ENCODE measurements around the gene FGF14.

FGF14 gene

DNA sequence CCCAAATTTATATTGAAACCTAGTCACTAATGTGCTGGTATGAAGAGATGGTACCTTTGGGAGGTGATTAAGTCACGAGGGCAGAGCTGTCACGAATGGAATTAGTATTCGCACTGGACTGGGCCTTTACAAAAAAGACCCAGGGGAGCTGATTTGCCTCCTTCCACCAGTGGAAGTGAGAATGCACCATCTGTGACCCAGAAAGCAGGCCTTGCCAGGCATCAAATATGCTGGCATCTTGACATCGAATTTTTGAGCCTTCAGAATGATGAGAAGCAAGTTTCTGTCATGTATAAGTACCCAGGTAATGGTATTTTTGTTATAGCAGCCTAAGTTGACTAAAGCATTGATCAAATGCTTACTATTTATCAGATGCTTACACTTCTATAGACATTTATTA lies 373.6 kb downstream of the FGF14 start:
- no peaks in the 10 kb centered on the region for H3K27me3 Mint-ChIP-seq (ENCODE audit: low read depth)
- H3K36me3 Mint-ChIP-seq (ENCODE audit: low read depth) = no peaks in the 10 kb centered on the region
- TF ChIP-seq, protein P1, sequence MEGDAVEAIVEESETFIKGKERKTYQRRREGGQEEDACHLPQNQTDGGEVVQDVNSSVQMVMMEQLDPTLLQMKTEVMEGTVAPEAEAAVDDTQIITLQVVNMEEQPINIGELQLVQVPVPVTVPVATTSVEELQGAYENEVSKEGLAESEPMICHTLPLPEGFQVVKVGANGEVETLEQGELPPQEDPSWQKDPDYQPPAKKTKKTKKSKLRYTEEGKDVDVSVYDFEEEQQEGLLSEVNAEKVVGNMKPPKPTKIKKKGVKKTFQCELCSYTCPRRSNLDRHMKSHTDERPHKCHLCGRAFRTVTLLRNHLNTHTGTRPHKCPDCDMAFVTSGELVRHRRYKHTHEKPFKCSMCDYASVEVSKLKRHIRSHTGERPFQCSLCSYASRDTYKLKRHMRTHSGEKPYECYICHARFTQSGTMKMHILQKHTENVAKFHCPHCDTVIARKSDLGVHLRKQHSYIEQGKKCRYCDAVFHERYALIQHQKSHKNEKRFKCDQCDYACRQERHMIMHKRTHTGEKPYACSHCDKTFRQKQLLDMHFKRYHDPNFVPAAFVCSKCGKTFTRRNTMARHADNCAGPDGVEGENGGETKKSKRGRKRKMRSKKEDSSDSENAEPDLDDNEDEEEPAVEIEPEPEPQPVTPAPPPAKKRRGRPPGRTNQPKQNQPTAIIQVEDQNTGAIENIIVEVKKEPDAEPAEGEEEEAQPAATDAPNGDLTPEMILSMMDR (IDR thresholded peaks at IDR 0.05; ENCODE audit: unreplicated experiment in 3 of 3) = no peak
- no peak overlapping the region for H3K27ac Mint-ChIP-seq
- H3K4me1 Mint-ChIP-seq = no peaks in the 10 kb centered on the region
- no peak overlapping the region for H3K4me3 Mint-ChIP-seq
- no peaks in the 10 kb centered on the region for H3K9me3 Mint-ChIP-seq

DNA sequence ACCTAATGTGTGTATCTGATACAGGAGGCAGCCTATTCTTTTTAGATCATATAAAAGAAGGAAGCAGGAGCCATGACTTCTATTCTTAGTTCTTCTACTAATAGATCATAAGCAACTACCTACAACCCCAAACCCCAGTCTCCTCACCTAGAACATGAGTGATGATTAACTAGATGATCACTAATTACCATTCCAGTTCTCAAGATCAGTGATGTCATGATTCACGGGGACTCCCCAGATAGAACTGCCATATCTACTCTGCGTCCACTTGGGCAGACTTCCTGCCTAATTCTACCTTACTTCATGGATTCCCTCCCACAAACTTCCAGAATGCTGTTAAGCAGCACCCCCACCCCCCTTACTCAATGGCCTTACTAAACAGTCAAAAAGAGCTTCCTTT lies 380.1 kb downstream of the FGF14 start:
- no peak overlapping the region for H3K27ac Mint-ChIP-seq
- TF ChIP-seq, protein P1 (IDR thresholded peaks at IDR 0.05; ENCODE audit: unreplicated experiment in 3 of 3) = no peak
- H3K27me3 Mint-ChIP-seq (ENCODE audit: low read depth) = no peaks in the 10 kb centered on the region
- H3K4me3 Mint-ChIP-seq = no peak overlapping the region
- no peaks in the 10 kb centered on the region for H3K4me1 Mint-ChIP-seq
- peaks cover 5% of the 10 kb centered on the region for H3K36me3 Mint-ChIP-seq (ENCODE audit: low read depth)
- H3K9me3 Mint-ChIP-seq = peaks cover 22% of the 10 kb centered on the region

- Mint-ChIP-seq H3K9me3 (peaks cover 22% of the 10 kb centered on the region), H3K4me1 (no peaks in the 10 kb centered on the region), H3K36me3 (ENCODE audit: low read depth) (peaks cover 5% of the 10 kb centered on the region), H3K27me3 (ENCODE audit: low read depth) (no peaks in the 10 kb centered on the region), H3K4me3 (no peak overlapping the region), H3K27ac (no peak overlapping the region)
- TF ChIP-seq, protein P1 (IDR thresholded peaks at IDR 0.05; ENCODE audit: unreplicated experiment in 3 of 3) = no peak
These were observed 381.1 kb downstream of the FGF14 start for GRCh38 chr13:102020611-102021216.

- Mint-ChIP-seq H3K4me1 (no peaks in the 10 kb centered on the region), H3K9me3 (peaks cover 22% of the 10 kb centered on the region), H3K27ac (no peak overlapping the region), H3K36me3 (ENCODE audit: low read depth) (peaks cover 5% of the 10 kb centered on the region), H3K27me3 (ENCODE audit: low read depth) (no peaks in the 10 kb centered on the region), H3K4me3 (no peak overlapping the region)
- TF ChIP-seq, protein P1 (IDR thresholded peaks at IDR 0.05; ENCODE audit: unreplicated experiment in 3 of 3) = no peak
These were observed 383.1 kb downstream of the FGF14 start for GRCh38 chr13:102018716-102019115.

DNA sequence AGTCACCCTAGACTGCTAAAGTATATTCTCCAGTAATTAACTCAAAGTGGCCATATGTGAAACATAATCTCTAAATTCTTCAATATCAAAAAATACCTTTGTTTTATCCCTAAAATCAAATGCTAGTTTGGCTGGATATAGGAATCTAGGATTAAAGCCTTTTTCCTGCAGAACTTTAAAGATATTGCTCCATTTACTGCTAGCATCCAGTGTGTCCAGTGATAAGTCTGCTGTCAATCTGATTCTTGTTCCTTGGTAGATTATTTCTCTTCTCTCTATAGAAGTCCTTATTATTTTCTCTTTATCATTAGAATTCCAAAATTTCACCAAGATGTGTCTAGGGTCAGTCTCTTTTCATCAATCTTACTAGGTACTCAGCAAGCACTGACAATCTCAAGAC lies 384.6 kb downstream of the FGF14 start:
- Mint-ChIP-seq H3K27me3 (ENCODE audit: low read depth) (no peaks in the 10 kb centered on the region), H3K36me3 (ENCODE audit: low read depth) (peaks cover 5% of the 10 kb centered on the region), H3K4me1 (no peaks in the 10 kb centered on the region), H3K27ac (no peak overlapping the region), H3K9me3 (peaks cover 22% of the 10 kb centered on the region), H3K4me3 (no peak overlapping the region)
- TF ChIP-seq, protein P1 (IDR thresholded peaks at IDR 0.05; ENCODE audit: unreplicated experiment in 3 of 3) = no peak

All from nephron (organoid).